Nephron (organoid): ENCODE measurements around the gene TRIM9.

ENCODE experiments used
- H3K27ac Mint-ChIP-seq, 3 experiments: 2 replicates each; pipeline ENCODE4 v1.8.0; 2020; ENCODE audit warnings: mixed read lengths in 3 of 3, mild to moderate bottlenecking in 2 of 3, moderate library complexity in 1 of 3
- H3K27me3 Mint-ChIP-seq: 2 replicates; pipeline ENCODE4 v1.8.0; 2021; ENCODE audit warnings: low read depth, mild to moderate bottlenecking, moderate library complexity, mixed read lengths
- H3K36me3 Mint-ChIP-seq: 2 replicates; pipeline ENCODE4 v1.8.0; 2020; ENCODE audit warnings: low read depth, mixed read lengths
- H3K4me1 Mint-ChIP-seq: 2 replicates; pipeline ENCODE4 v1.8.0; 2020; ENCODE audit warnings: mixed read lengths
- H3K4me3 Mint-ChIP-seq, 3 experiments: 2 replicates each; pipeline ENCODE4 v1.8.0; 2020; ENCODE audit warnings: mild to moderate bottlenecking in 3 of 3, mixed read lengths in 3 of 3, moderate library complexity in 2 of 3
- H3K9me3 Mint-ChIP-seq: 2 replicates; pipeline ENCODE4 v1.8.0; 2020; ENCODE audit warnings: mixed read lengths
- TF ChIP-seq, protein P1 (sequence below), 3 experiments: fragments of 200-600 bp; sonication (generic); IDR thresholded peaks; one replicate each; pipeline ENCODE4 v1.5.0; 2021; ENCODE audit warnings: antibody characterized with exemption in 3 of 3; ENCODE audit not compliant: unreplicated experiment in 3 of 3

The TRIM9 gene

DNA sequence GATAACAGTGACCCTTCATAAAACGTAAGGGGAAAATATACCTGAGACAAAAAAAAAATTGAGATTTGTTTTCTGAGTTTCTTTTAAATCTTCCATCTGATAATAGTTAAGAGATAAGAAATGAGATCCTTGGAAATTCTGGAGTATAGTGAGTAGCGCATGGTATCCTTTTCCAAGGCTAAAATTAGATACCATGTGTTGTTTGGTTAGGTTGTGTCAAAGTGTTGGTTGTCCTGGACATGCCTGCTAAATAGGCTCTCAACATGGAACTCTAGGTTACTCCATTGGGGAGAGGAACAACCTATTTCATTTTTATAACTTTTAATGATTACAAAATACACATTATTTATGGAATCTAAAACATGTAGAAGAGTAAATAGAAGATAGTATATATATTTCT lies 165.4 kb downstream of the TRIM9 start:
- Mint-ChIP-seq H3K9me3 (no peaks in the 10 kb centered on the region), H3K4me3 (no peak overlapping the region), H3K27ac (no peak overlapping the region), H3K36me3 (peaks cover 20% of the 10 kb centered on the region), H3K27me3 (no peaks in the 10 kb centered on the region), H3K4me1 (peaks cover 5% of the 10 kb centered on the region)
- TF ChIP-seq, protein P1, sequence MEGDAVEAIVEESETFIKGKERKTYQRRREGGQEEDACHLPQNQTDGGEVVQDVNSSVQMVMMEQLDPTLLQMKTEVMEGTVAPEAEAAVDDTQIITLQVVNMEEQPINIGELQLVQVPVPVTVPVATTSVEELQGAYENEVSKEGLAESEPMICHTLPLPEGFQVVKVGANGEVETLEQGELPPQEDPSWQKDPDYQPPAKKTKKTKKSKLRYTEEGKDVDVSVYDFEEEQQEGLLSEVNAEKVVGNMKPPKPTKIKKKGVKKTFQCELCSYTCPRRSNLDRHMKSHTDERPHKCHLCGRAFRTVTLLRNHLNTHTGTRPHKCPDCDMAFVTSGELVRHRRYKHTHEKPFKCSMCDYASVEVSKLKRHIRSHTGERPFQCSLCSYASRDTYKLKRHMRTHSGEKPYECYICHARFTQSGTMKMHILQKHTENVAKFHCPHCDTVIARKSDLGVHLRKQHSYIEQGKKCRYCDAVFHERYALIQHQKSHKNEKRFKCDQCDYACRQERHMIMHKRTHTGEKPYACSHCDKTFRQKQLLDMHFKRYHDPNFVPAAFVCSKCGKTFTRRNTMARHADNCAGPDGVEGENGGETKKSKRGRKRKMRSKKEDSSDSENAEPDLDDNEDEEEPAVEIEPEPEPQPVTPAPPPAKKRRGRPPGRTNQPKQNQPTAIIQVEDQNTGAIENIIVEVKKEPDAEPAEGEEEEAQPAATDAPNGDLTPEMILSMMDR (IDR thresholded peaks at IDR 0.05; ENCODE audit: unreplicated experiment in 3 of 3), result no peak

GRCh38 chr14:50928002-50928635 lies 166.8 kb downstream of the TRIM9 start:
- Mint-ChIP-seq H3K4me3 (no peak overlapping the region), H3K4me1 (peaks cover 5% of the 10 kb centered on the region), H3K9me3 (no peaks in the 10 kb centered on the region), H3K27ac (no peak overlapping the region), H3K27me3 (no peaks in the 10 kb centered on the region), H3K36me3 (peaks cover 22% of the 10 kb centered on the region)
- TF ChIP-seq, protein P1 (IDR thresholded peaks at IDR 0.05; ENCODE audit: unreplicated experiment in 3 of 3), result no peak

GRCh38 chr14:50926851-50927386 lies 168.0 kb downstream of the TRIM9 start:
- Mint-ChIP-seq H3K4me1 (peaks cover 5% of the 10 kb centered on the region), H3K4me3 (no peak overlapping the region)
- TF ChIP-seq, protein P1 (IDR thresholded peaks at IDR 0.05; ENCODE audit: unreplicated experiment in 3 of 3), result no peak

More at GRCh38 chr14:50926851-50927386, 168.0 kb downstream of the TRIM9 start:
- Mint-ChIP-seq H3K27ac (no peak overlapping the region), H3K9me3 (no peaks in the 10 kb centered on the region), H3K27me3 (no peaks in the 10 kb centered on the region), H3K36me3 (peaks cover 23% of the 10 kb centered on the region)
